ENCODE data around the gene ARL5C.
"Not testable (repeated sequence)": the region's sequence is repeated elsewhere in the genome, so short reads cannot be mapped to it uniquely, and the experiment has no call there.

The ARL5C gene

GRCh38 chr17:39194089-39194984, 28.4 kb upstream of the ARL5C start:
- no peak for DNase-seq

DNA sequence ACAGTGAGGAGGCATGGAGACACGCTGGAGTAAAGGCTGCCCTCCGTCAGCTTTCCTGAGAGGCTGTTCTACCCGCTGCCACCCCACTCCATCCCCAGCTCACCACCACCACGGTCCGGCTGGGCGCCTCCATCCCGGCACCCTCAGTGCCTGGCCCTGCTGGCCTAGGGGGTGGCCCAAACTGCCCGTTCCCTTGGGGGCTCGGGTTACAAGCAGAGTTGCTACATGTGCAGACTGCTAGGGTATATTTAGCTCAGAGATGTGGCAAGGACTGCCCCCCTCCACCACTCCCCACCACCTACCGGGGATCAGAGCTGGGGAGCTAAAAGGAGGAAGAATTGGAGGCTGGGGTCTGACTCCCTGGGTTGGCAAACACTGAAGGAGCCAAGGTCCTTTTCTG, 27.4 kb upstream of the ARL5C start:
- DNase-seq = no peak

- no peak for DNase-seq
Measured at GRCh38 chr17:39192901-39193300, 26.9 kb upstream of the ARL5C start.

DNA sequence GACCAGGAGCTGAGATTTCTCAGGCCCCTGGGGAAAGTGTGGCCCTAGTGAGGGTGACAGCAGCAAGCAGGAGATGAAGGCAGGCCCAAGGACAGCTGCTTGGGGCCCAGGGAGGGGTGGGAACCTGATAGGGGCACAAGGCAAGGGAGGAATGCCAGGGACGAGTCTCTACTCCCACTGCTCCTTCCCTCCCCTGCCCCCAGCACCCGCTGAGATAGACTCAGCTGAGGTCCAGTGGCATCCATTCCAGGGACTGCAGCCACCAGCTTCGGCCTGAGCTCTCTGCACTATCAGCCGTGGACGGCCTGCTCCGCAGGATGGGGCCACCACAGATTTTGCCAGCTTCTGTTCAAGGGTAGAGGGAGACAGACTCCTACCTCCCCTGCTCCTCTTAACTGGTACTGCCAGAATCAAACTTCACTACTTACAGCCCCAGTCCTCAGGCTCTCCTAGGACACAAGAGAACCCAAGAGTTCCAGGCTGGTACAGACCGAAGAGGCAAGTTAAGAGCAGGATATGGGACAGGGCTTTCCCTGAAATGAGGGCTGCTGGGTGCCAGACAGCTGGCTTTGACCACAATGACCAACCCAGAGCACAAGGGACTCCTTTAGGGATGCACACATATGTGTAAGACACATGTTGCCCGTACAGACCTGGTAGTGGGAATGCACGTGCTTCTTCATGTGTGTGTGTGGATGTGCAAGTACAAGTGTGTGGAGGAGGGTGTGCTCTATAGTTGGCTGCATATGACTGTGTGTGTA, 26.0 kb upstream of the ARL5C start:
- no peak for DNase-seq

DNA sequence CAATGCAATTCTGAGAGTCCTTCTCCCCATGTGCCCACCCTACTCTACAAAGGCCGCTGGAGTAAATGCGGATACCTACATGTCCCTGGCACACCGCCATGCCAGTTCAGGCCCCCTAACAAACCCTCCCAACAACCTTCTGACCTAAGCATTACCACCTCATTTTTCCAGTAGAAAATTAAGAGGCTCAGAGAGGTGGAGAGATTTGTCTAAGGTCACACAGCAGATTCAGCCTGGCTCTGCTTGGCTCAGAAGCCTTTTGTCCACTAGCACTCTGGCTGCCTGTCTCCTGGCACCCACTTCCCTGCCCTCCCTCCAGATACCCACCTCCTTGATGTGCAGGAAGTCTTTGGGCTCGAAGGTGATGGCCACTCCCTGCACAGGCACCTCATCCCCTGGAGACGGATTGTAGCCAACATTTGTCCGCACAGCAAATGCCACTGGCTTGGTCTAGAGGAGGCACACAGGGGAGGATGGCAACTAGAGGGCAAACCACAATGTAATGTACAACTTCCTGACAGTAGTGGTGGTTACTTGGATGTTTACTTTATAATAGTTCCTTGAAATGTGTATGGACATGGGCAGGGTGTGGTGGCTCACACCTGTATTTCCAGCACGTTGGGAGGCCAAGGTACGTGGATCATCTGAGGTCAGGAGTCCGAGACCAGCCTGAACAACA, 21.3 kb upstream of the ARL5C start:
- DNase-seq = no peak

- DNase-seq = no peak
Measured at GRCh38 chr17:39186481-39187002, 20.6 kb upstream of the ARL5C start.

DNA sequence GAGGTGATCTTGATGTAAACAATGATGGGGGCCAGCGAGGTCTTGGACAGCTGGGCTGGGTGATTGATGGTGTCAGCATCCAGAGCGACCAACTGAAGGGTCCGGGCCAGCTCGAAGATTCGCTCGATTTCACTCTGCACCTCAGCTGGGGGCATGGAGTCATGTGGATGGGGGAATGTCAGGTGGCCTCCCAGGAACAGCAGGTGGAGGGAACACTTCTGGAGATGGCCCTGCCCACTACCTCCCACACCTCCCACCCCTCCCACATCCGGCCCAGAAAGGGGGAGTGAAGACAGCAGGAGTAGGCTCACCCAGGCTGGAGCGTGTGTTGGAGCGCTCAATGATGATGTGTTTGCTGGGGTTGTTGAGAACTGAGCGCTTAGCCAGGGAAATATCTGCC, 17.8 kb upstream of the ARL5C start:
- no peak for DNase-seq

GRCh38 chr17:39183045-39183444, 17.1 kb upstream of the ARL5C start:
- DNase-seq = no peak

DNA sequence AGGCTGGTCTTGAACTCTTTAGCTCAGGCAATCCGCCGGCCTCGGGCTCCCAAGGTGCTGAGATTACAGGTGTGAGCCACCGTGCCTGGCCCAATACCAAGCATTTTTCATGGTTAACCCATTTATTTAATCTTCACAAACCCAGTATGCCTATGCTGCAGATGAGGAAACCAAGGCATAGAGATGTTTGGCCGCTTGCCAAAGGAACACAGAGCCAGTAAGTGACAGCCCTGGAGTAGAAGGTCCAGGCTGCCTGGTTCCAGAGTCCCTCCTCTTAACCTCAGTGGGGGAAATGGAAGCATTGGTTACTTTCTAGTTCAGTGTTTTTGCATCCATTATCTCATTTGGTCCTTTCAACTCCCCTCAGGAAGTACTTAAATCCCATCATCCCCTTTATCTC, 15.3 kb upstream of the ARL5C start:
- no peak for DNase-seq

DNA sequence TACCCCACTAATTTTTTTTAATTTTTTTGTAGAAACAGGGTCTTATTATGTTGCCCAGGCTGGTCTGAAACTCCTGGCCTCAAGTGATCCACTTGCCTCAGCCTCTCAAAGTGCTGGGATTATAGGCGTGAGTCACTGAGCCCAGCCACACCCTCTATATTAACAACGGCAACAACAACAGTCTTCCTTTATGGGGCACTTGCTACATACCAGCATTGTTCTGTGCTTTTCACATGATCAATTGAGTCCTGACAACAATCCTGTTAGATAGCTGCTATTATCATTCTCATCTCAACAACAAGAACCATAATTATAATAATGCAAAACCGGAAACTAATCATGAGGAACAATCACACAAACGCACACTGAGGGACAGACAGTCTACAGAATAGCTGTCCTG, 12.6 kb upstream of the ARL5C start:
- DNase-seq = no peak

- no peak for DNase-seq
Measured at GRCh38 chr17:39177256-39177655, 11.3 kb upstream of the ARL5C start.

DNA sequence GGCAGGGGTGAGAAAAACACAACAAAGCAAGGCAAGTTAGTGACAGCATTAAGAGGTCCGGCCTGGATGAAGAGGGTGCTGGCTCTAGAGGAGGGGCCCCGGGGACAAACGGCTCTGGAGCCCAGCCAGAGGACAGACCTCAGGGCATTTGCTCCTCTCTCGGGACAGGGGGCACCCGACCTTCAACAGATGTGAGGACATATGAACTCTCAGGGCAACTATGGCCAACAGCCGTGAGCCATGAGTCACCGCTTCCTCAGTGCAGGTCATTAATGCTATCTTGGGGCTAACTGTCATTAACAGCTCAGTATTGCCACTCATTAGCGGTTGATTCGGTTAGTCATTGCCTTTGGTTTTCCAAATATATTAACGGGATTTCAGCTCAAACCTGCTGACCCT, 9.7 kb upstream of the ARL5C start:
- no peak for DNase-seq

DNA sequence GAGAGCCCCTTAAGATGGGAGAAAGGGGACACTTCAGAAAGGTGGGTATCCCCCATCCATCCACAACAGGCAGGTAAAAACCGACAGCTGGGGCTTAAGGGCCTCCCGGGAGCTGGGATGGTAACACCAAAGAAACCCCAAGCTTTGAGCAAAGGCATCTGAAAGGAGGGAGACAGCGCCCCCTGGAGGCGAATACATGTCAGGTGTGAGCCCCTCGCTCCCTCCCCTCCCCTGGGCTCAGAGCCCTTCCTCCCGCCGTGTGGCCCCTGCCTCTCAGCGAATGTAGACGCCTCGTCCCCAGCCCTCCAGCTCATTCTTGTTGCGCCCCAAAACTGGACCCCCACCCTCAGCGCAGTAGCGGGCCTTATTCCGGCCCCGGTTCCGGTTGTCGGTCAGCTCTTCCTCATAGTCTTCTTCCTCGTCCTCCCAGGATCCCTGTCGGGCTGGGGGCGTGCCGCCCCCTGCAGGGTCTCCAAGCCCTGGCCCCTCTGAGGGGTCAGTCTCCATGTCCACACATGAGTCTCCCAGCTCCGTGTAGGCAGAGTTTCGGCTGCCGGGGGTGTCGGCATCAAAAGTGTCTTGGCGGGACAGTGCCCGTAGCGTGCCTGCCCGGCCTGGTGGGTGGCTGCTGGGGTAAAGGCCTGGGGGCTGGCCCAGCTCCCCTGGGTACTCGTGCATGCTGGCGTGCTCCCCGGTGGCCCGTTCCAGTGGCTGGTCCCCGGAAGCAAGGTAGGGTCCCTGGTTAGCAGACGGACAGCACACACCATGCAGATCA, 9.1 kb upstream of the ARL5C start:
- peak; percentile 71 for DNase-seq

DNA sequence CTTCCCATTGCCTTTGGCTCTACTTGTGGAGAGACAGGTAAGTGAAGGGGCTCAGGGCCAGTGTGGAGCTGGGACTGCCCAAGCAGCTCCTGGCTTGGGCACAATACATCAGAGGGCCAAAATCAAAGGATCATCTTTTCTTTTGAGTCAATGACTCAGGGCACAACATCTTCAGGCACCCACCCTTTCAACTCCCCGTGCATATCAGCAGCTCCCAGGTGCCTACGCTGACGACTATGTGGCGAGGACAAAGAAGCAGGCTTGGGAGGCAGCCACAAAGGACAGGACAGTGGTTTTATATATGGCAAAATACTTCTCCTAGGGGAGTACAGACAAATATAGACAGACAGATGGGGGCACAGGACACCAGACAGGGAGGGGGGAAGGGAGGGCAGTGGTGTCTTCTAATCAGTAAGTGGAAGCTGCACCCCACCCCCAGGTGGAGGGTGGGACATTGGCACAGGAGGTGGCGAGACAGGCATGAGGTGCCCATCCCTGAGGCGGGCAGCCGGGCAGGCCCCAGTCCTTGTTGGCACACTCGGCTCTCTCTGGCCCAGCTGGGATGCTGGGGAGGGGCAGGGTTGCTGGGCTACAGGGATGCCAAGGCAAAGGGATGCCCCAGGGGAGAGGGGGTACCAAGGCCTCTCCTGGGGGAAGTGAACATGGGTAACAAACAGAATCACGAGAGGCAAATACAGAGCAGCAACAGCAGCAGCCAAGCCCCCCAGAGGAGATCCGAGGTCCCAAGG, 7.7 kb upstream of the ARL5C start:
- no peak for DNase-seq

GRCh38 chr17:39173080-39173479, 7.1 kb upstream of the ARL5C start:
- DNase-seq = no peak

- no peak for DNase-seq
Measured at GRCh38 chr17:39171933-39172332, 6.0 kb upstream of the ARL5C start.

DNA sequence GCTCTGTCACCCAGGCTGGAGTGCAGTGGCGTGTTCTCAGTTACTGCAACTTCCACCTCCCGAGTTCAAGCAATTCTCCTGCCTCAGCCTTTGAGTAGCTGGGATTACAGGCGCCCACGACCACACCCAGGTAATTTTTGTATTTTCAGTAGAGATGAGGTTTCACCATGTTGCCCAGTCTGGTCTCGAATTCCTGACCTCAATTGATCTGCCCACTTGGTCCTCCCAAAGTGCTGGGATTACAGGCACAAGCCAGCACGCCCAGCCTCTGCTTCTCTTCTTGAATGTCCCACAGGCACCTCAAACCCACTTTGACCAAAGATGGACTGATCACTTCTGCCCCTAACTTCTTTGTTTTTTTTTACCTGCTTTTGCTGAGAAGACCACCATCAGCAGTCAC, 4.6 kb upstream of the ARL5C start:
- DNase-seq = no peak

GRCh38 chr17:39170109-39170508, 4.1 kb upstream of the ARL5C start:
- no peak for DNase-seq

GRCh38 chr17:39169518-39169917, 3.6 kb upstream of the ARL5C start:
- no peak for DNase-seq

DNA sequence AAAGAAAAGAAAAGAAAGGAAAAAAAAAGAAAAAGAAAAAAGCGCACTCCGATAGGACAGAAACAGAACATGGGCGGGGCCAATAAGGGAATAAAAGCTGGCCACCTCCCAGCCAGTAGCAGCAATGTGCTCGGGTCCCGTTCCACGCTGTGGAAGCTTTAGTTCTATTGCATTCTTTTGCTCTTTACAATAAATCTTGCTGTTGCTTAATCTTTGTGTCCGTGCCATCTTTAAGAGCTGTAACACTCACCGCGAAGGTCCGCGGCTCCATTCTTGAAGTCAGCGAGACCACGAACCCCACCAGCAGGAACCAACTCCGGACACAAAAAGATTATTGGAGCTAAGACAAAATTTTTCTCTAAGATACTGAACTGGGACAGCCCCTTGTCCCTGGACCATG, 3.1 kb upstream of the ARL5C start:
- DNase-seq = no peak

- not testable (repeated sequence) for DNase-seq
Measured at GRCh38 chr17:39168503-39168902, 2.5 kb upstream of the ARL5C start.

DNA sequence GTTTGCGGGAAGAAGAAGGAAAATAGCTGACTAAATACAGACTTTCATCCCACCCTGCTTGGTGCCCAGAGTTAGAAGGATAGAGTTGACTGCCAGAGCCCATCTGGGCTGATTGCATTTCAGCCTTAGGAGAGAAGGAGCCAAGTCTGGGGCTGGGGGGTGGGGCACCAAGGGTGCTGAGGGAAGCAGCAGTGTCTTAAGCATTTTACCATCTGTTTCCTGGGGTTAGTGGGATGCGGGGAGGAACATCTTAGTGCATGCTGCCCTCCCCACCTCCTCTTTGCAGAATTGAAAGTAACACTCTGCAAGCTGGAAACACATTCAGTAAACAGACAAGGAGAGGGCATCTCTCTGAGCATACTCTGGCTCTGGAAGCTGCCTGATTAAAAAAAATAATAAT, 1.5 kb upstream of the ARL5C start:
- no peak for DNase-seq
